Ectodermal cell (in vitro differentiated cells): ENCODE measurements around the gene CSRP3.

Experiments used
- H3K27ac ChIP-seq: 2 replicates; pipeline ENCODE4 v1.7.0; 2013; ENCODE audit warnings: mild to moderate bottlenecking, low read depth, low read length; ENCODE audit not compliant: insufficient read depth, poor library complexity, severe bottlenecking
- H3K27me3 ChIP-seq: 2 replicates; pipeline ENCODE4 v1.7.0; 2013; ENCODE audit warnings: mild to moderate bottlenecking, low read length; ENCODE audit not compliant: insufficient read depth, control insufficient read depth, poor library complexity, severe bottlenecking
- H3K36me3 ChIP-seq: one replicate; pipeline ENCODE4 v1.7.0; 2013; ENCODE audit warnings: low read length; ENCODE audit not compliant: control insufficient read depth, insufficient read depth
- H3K4me1 ChIP-seq: one replicate; pipeline ENCODE4 v1.7.0; 2013; ENCODE audit warnings: low read length; ENCODE audit not compliant: control insufficient read depth, insufficient read depth
- H3K4me3 ChIP-seq: 2 replicates; pipeline ENCODE4 v1.7.0; 2013; ENCODE audit warnings: low read depth, low read length, control low read depth; ENCODE audit not compliant: insufficient read depth
- H3K9me3 ChIP-seq: 2 replicates; pipeline ENCODE4 v1.7.0; 2013; ENCODE audit warnings: mild to moderate bottlenecking, low read length, moderate library complexity; ENCODE audit not compliant: control insufficient read depth
- WGBS, 2 experiments: methylation state at CpG; one replicate each; pipeline ENCODE4 v1.1.7; 2013; ENCODE audit warnings: missing lambda C conversion rate in 2 of 2; 5-methylcytosine and 5-hydroxymethylcytosine counted together

CSRP3 gene

GRCh38 chr11:19226378-19227195, 24.8 kb upstream of the CSRP3 start:
- Histone ChIP-seq H3K27me3 (no peaks in the 10 kb centered on the region), H3K4me1 (no peaks in the 10 kb centered on the region), H3K9me3 (no peaks in the 10 kb centered on the region), H3K4me3 (no peak overlapping the region), H3K36me3 (no peaks in the 10 kb centered on the region), H3K27ac (no peak overlapping the region)
- 93 to 96% methylated on average over 4 to 6 of the region's 6 CpGs for WGBS, 2 experiments

- no peaks in the 10 kb centered on the region for H3K27me3 ChIP-seq
Observed at GRCh38 chr11:19225581-19225980, 23.8 kb upstream of the CSRP3 start.

GRCh38 chr11:19225123-19225522, 23.3 kb upstream of the CSRP3 start:
- WGBS, 2 experiments = 95 to 96% methylated on average over 6 of the region's 6 CpGs
- Histone ChIP-seq H3K9me3 (no peaks in the 10 kb centered on the region), H3K27ac (no peak overlapping the region), H3K4me1 (no peaks in the 10 kb centered on the region), H3K27me3 (no peaks in the 10 kb centered on the region), H3K4me3 (no peak overlapping the region), H3K36me3 (no peaks in the 10 kb centered on the region)

More at GRCh38 chr11:19225581-19225980, 23.8 kb upstream of the CSRP3 start:
- Histone ChIP-seq H3K4me1 (no peaks in the 10 kb centered on the region), H3K9me3 (no peaks in the 10 kb centered on the region), H3K36me3 (no peaks in the 10 kb centered on the region), H3K4me3 (no peak overlapping the region), H3K27ac (no peak overlapping the region)
- 92 to 96% methylated on average over 3 of the region's 3 CpGs for WGBS, 2 experiments

GRCh38 chr11:19220903-19221724, 19.3 kb upstream of the CSRP3 start:
- 88 to 94% methylated on average over 3 of the region's 3 CpGs for WGBS, 2 experiments
- H3K27ac ChIP-seq = no peak overlapping the region

GRCh38 chr11:19218786-19219460, 17.1 kb upstream of the CSRP3 start:
- no peak overlapping the region for H3K27ac ChIP-seq
- H3K4me1 ChIP-seq = no peaks in the 10 kb centered on the region
- H3K4me3 ChIP-seq = no peak overlapping the region
- no peaks in the 10 kb centered on the region for H3K9me3 ChIP-seq
- H3K36me3 ChIP-seq = no peaks in the 10 kb centered on the region
- H3K27me3 ChIP-seq = no peaks in the 10 kb centered on the region
- 93% methylated on average over 14 of the region's 15 CpGs for WGBS, 2 experiments

More at GRCh38 chr11:19220903-19221724, 19.3 kb upstream of the CSRP3 start:
- Histone ChIP-seq H3K4me3 (no peak overlapping the region), H3K9me3 (no peaks in the 10 kb centered on the region), H3K36me3 (no peaks in the 10 kb centered on the region), H3K4me1 (no peaks in the 10 kb centered on the region), H3K27me3 (no peaks in the 10 kb centered on the region)

- 93% methylated on average over 3 of the region's 3 CpGs for WGBS, 2 experiments
- no peaks in the 10 kb centered on the region for H3K4me1 ChIP-seq
- H3K27me3 ChIP-seq = no peaks in the 10 kb centered on the region
- H3K27ac ChIP-seq = no peak overlapping the region
- no peaks in the 10 kb centered on the region for H3K36me3 ChIP-seq
- no peaks in the 10 kb centered on the region for H3K9me3 ChIP-seq
- H3K4me3 ChIP-seq = no peak overlapping the region
Observed at GRCh38 chr11:19218216-19218615, 16.4 kb upstream of the CSRP3 start.

- Histone ChIP-seq H3K4me1 (no peaks in the 10 kb centered on the region), H3K36me3 (no peaks in the 10 kb centered on the region), H3K9me3 (no peaks in the 10 kb centered on the region), H3K27me3 (no peaks in the 10 kb centered on the region), H3K27ac (no peak overlapping the region), H3K4me3 (no peak overlapping the region)
- 62 to 100% methylated on average over 2 to 3 of the region's 3 CpGs for WGBS, 2 experiments
Observed at GRCh38 chr11:19216709-19217374, 15.1 kb upstream of the CSRP3 start.

GRCh38 chr11:19216021-19216420, 14.2 kb upstream of the CSRP3 start:
- 92 to 96% methylated on average over 4 of the region's 4 CpGs for WGBS, 2 experiments
- H3K4me3 ChIP-seq = no peak overlapping the region
- H3K36me3 ChIP-seq = no peaks in the 10 kb centered on the region
- no peaks in the 10 kb centered on the region for H3K27me3 ChIP-seq
- no peaks in the 10 kb centered on the region for H3K9me3 ChIP-seq
- no peak overlapping the region for H3K27ac ChIP-seq
- no peaks in the 10 kb centered on the region for H3K4me1 ChIP-seq

GRCh38 chr11:19209617-19210370, 8.0 kb upstream of the CSRP3 start:
- Histone ChIP-seq H3K36me3 (no peaks in the 10 kb centered on the region), H3K9me3 (no peaks in the 10 kb centered on the region), H3K27me3 (no peaks in the 10 kb centered on the region), H3K4me3 (no peak overlapping the region), H3K27ac (no peak overlapping the region), H3K4me1 (no peaks in the 10 kb centered on the region)
- 89 to 91% methylated on average over 4 of the region's 4 CpGs for WGBS, 2 experiments
